RWPE2 (cell line): ENCODE measurements around the gene SULT2B1.

Experiments used
- ATAC-seq: fragments of 200-7000 bp; cut with Tn5 transposase; 3 replicates; pipeline ENCODE4 v1.9.1; 2021; ENCODE audit warnings: low read depth
- DNase-seq: peaks from one replicate; pipeline ENCODE4 v3.0.0-alpha.2; 2020; ENCODE audit warnings: low spot score
- H3K27ac ChIP-seq: fragments of 450-650 bp; 2 replicates; pipeline ENCODE4 v1.5.1; 2017; ENCODE audit warnings: mild to moderate bottlenecking; ENCODE audit not compliant: poor library complexity, severe bottlenecking
- H3K27me3 ChIP-seq: fragments of 250-450 bp; sonication (Bioruptor Pico); 2 replicates; pipeline ENCODE4 v1.5.1; 2021; ENCODE audit warnings: mild to moderate bottlenecking, moderate library complexity; ENCODE audit not compliant: insufficient read depth, poor library complexity, severe bottlenecking
- H3K36me3 ChIP-seq: fragments of 250-450 bp; sonication (Bioruptor Pico); 2 replicates; pipeline ENCODE4 v1.5.1; 2020; ENCODE audit warnings: low read depth, mild to moderate bottlenecking, moderate library complexity
- H3K4me1 ChIP-seq: fragments of 250-450 bp; sonication (Bioruptor Pico); 2 replicates; pipeline ENCODE4 v1.5.1; 2021; ENCODE audit warnings: mild to moderate bottlenecking, moderate library complexity; ENCODE audit not compliant: insufficient read depth, poor library complexity, severe bottlenecking
- H3K4me3 ChIP-seq: fragments of 250-450 bp; sonication (Bioruptor Pico); 2 replicates; pipeline ENCODE4 v1.5.1; 2021; ENCODE audit warnings: mild to moderate bottlenecking, moderate library complexity; ENCODE audit not compliant: severe bottlenecking
- H3K9me3 ChIP-seq: fragments of 250-450 bp; sonication (Bioruptor Pico); 2 replicates; pipeline ENCODE4 v1.5.1; 2021; ENCODE audit warnings: mild to moderate bottlenecking, moderate library complexity; ENCODE audit not compliant: severe bottlenecking
- CTCF ChIP-seq: fragments of 450-650 bp; IDR thresholded peaks from one replicate; pipeline ENCODE4 v1.5.1; 2017; ENCODE audit warnings: mild to moderate bottlenecking, moderate library complexity; ENCODE audit not compliant: poor library complexity, severe bottlenecking

SULT2B1 gene

GRCh38 chr19:48565090-48565489 lies 13.1 kb downstream of the SULT2B1 start:
- TF ChIP-seq CTCF = no peak
- H3K4me1 ChIP-seq = peaks cover 20% of the 10 kb centered on the region
- DNase-seq (no peak), ATAC-seq (peak; percentile 46)
- peak overlapping the region; percentile 16 for H3K27ac ChIP-seq
- no peaks in the 10 kb centered on the region for H3K9me3 ChIP-seq
- H3K4me3 ChIP-seq = no peak overlapping the region
- no peaks in the 10 kb centered on the region for H3K27me3 ChIP-seq
- H3K36me3 ChIP-seq = no peaks in the 10 kb centered on the region

- Histone ChIP-seq H3K27me3 (no peaks in the 10 kb centered on the region), H3K4me1 (peaks cover 20% of the 10 kb centered on the region), H3K4me3 (no peak overlapping the region), H3K36me3 (no peaks in the 10 kb centered on the region), H3K27ac (peak overlapping the region; percentile 42), H3K9me3 (no peaks in the 10 kb centered on the region)
- peak; percentile 93 for DNase-seq
- TF ChIP-seq CTCF = no peak
- ATAC-seq = peak; percentile 95
These were observed 16.4 kb downstream of the SULT2B1 start for GRCh38 chr19:48568345-48568886.

- DNase-seq (no peak), ATAC-seq (no peak)
- Histone ChIP-seq H3K4me1 (peaks cover 18% of the 10 kb centered on the region), H3K4me3 (no peak overlapping the region), H3K36me3 (no peaks in the 10 kb centered on the region), H3K9me3 (no peaks in the 10 kb centered on the region), H3K27ac (no peak overlapping the region), H3K27me3 (no peaks in the 10 kb centered on the region)
- TF ChIP-seq CTCF = no peak
These were observed 17.8 kb downstream of the SULT2B1 start for GRCh38 chr19:48569814-48570213.

GRCh38 chr19:48571378-48572162 lies 19.6 kb downstream of the SULT2B1 start:
- no peak for DNase-seq
- H3K4me1 ChIP-seq = peaks cover 11% of the 10 kb centered on the region
- TF ChIP-seq CTCF = no peak
- H3K36me3 ChIP-seq = no peaks in the 10 kb centered on the region
- H3K9me3 ChIP-seq = no peaks in the 10 kb centered on the region
- no peak for ATAC-seq
- no peak overlapping the region for H3K27ac ChIP-seq
- H3K4me3 ChIP-seq = no peak overlapping the region
- no peaks in the 10 kb centered on the region for H3K27me3 ChIP-seq

GRCh38 chr19:48573163-48573505 lies 21.2 kb downstream of the SULT2B1 start:
- no peak overlapping the region for H3K4me3 ChIP-seq
- no peaks in the 10 kb centered on the region for H3K36me3 ChIP-seq
- TF ChIP-seq CTCF = no peak
- no peak overlapping the region for H3K27ac ChIP-seq
- H3K27me3 ChIP-seq = no peaks in the 10 kb centered on the region
- H3K4me1 ChIP-seq = peaks cover 7% of the 10 kb centered on the region
- DNase-seq (no peak), ATAC-seq (no peak)
- no peaks in the 10 kb centered on the region for H3K9me3 ChIP-seq
